Endothelial cell of umbilical vein (primary cell): ENCODE measurements around the gene PCYT1B.

Experiments
- CTCF ChIP-seq, 2 donors: IDR thresholded peaks; 1 replicate in 1 of 2; 2 replicates in 1 of 2; pipeline ENCODE4 v1.5.1; 2011; ENCODE audit warnings: low read length in 2 of 2, mild to moderate bottlenecking in 2 of 2, moderate library complexity in 2 of 2, control low read depth in 1 of 2, inconsistent platforms in 1 of 2, low read depth in 1 of 2; ENCODE audit not compliant: insufficient read depth in 1 of 2; ENCODE audit errors: extremely low read depth in 1 of 2
- EZH2 ChIP-seq: IDR thresholded peaks from 2 replicates; pipeline ENCODE4 v1.6.1; 2012; ENCODE audit warnings: borderline replicate concordance, low read depth, mild to moderate bottlenecking, moderate library complexity, low read length, inconsistent platforms; ENCODE audit not compliant: severe bottlenecking
- FOS ChIP-seq: IDR thresholded peaks from 2 replicates; pipeline ENCODE4 v1.6.1; 2011; ENCODE audit warnings: mild to moderate bottlenecking, low read length, moderate library complexity, borderline replicate concordance; ENCODE audit not compliant: insufficient read depth
- GATA2 ChIP-seq: IDR thresholded peaks from 2 replicates; pipeline ENCODE4 v1.7.0; 2011; ENCODE audit warnings: low read depth, mild to moderate bottlenecking, moderate library complexity, mixed read lengths, low read length; ENCODE audit not compliant: insufficient read length, insufficient read depth
- JUN ChIP-seq: IDR thresholded peaks from 2 replicates; pipeline ENCODE4 v1.6.1; 2011; ENCODE audit warnings: borderline replicate concordance, low read depth; ENCODE audit not compliant: insufficient read length, insufficient read depth
- MAX ChIP-seq: IDR thresholded peaks from 2 replicates; pipeline ENCODE4 v1.6.1; 2011; ENCODE audit not compliant: insufficient read depth, insufficient read length
- POLR2A ChIP-seq: IDR thresholded peaks from 2 replicates; pipeline ENCODE4 v1.6.1; 2012; ENCODE audit warnings: low read depth, mild to moderate bottlenecking, control low read depth, low read length
- POLR2AphosphoS5 ChIP-seq: IDR thresholded peaks from 2 replicates; pipeline ENCODE4 v1.6.1; 2012; ENCODE audit warnings: low read depth, mild to moderate bottlenecking, control low read depth, low read length, moderate library complexity; ENCODE audit not compliant: insufficient read depth

- TF ChIP-seq CTCF (IDR thresholded peaks at IDR 0.05; ENCODE audit: extremely low read depth in 1 of 2, insufficient read depth in 1 of 2, low read depth in 1 of 2, low read length in 2 of 2) (peak in 1 of 2 donors; percentile 35), FOS (no peak), POLR2AphosphoS5 (no peak), EZH2 (no peak), GATA2 (no peak), JUN (no peak), POLR2A (no peak), MAX (no peak)
These were observed 131.7 kb downstream of the PCYT1B start for GRCh38 chrX:24515447-24515846.
